ENCODE results near the gene PLEKHG1.

The PLEKHG1 gene

GRCh38 chr6:150606647-150607328, 7.1 kb downstream of the PLEKHG1 start:
- CTCF ChIA-PET = interaction anchor here (0.7 kb wide), 1 partner anchor 28 kb away, joined by 3 read pairs; no protein-coding TSS in a partner anchor
- POLR2A ChIA-PET = no interaction called here

GRCh38 chr6:150607329-150607650, 7.6 kb downstream of the PLEKHG1 start:
- POLR2A ChIA-PET = no interaction called here
- TF ChIP-seq CTCF (IDR thresholded peaks at IDR 0.05; ENCODE audit: insufficient read depth, low read length, missing control alignments) = no peak
- CTCF ChIA-PET = no interaction called here
- DNase-seq (ENCODE audit: low read depth, low spot score) = no peak
- H3K4me3 ChIP-seq (ENCODE audit: low read depth, low read length) = no peak overlapping the region

More at GRCh38 chr6:150606647-150607328, 7.1 kb downstream of the PLEKHG1 start:
- no peak for TF ChIP-seq CTCF (IDR thresholded peaks at IDR 0.05; ENCODE audit: insufficient read depth, low read length, missing control alignments)
- no peak for DNase-seq (ENCODE audit: low read depth, low spot score)
- no peak overlapping the region for H3K4me3 ChIP-seq (ENCODE audit: low read depth, low read length)

GRCh38 chr6:150610584-150610983, 10.9 kb downstream of the PLEKHG1 start:
- DNase-seq (ENCODE audit: low read depth, low spot score) = no peak
- ChIA-PET CTCF (no interaction called here), POLR2A (no interaction called here)
- H3K4me3 ChIP-seq (ENCODE audit: low read depth, low read length) = no peak overlapping the region
- no peak for TF ChIP-seq CTCF (IDR thresholded peaks at IDR 0.05; ENCODE audit: insufficient read depth, low read length, missing control alignments)

- DNase-seq (ENCODE audit: low read depth, low spot score) = no peak
Observed at GRCh38 chr6:150613269-150613668, 13.6 kb downstream of the PLEKHG1 start.

GRCh38 chr6:150615967-150616366, 16.3 kb downstream of the PLEKHG1 start:
- H3K4me3 ChIP-seq (ENCODE audit: low read depth, low read length) = no peak overlapping the region
- no peak for TF ChIP-seq CTCF (IDR thresholded peaks at IDR 0.05; ENCODE audit: insufficient read depth, low read length, missing control alignments)
- CTCF ChIA-PET = no interaction called here
- POLR2A ChIA-PET = no interaction called here
- no peak for DNase-seq (ENCODE audit: low read depth, low spot score)

More at GRCh38 chr6:150613269-150613668, 13.6 kb downstream of the PLEKHG1 start:
- no peak for TF ChIP-seq CTCF (IDR thresholded peaks at IDR 0.05; ENCODE audit: insufficient read depth, low read length, missing control alignments)
- CTCF ChIA-PET = no interaction called here
- H3K4me3 ChIP-seq (ENCODE audit: low read depth, low read length) = no peak overlapping the region
- POLR2A ChIA-PET = no interaction called here

- no peak for DNase-seq (ENCODE audit: low read depth, low spot score)
- TF ChIP-seq CTCF (IDR thresholded peaks at IDR 0.05; ENCODE audit: insufficient read depth, low read length, missing control alignments) = no peak
- no peak overlapping the region for H3K4me3 ChIP-seq (ENCODE audit: low read depth, low read length)
- ChIA-PET POLR2A (no interaction called here), CTCF (no interaction called here)
Observed at GRCh38 chr6:150616586-150616985, 16.9 kb downstream of the PLEKHG1 start.
